ENCODE results near the gene TSPAN14.

The TSPAN14 gene

GRCh38 chr10:80515941-80516340, 61.8 kb downstream of the TSPAN14 start:
- H3K36me3 ChIP-seq (ENCODE audit: low read length), result no peaks in the 10 kb centered on the region
- no peaks in the 10 kb centered on the region for H3F3A ChIP-seq (ENCODE audit: insufficient read depth)
- H2AFZ ChIP-seq (ENCODE audit: low read depth, low read length, severe bottlenecking), result no peak overlapping the region
- H3K27me3 ChIP-seq (ENCODE audit: low read length), result no peaks in the 10 kb centered on the region
- H3K4me2 ChIP-seq (ENCODE audit: low read depth, low read length, poor library complexity, severe bottlenecking), result no peak overlapping the region
- TF ChIP-seq EZH2phosphoT487 (conservative IDR thresholded peaks at IDR 0.05; ENCODE audit: low read length) (no peak), CTCF (IDR thresholded peaks at IDR 0.05; ENCODE audit: insufficient read depth, low read length, poor library complexity, severe bottlenecking) (no peak)
- no peak overlapping the region for H3K9ac ChIP-seq (ENCODE audit: low read length)
- H3K9me3 ChIP-seq (ENCODE audit: insufficient read depth, low read length), result no peaks in the 10 kb centered on the region
- no peaks in the 10 kb centered on the region for H4K20me1 ChIP-seq (ENCODE audit: low read depth, low read length)
- no peak overlapping the region for H3K27ac ChIP-seq (ENCODE audit: low read depth, low read length)
- H3K4me3 ChIP-seq (ENCODE audit: insufficient read depth, low read length, poor library complexity, severe bottlenecking), result no peak overlapping the region
- no peaks in the 10 kb centered on the region for H3K79me2 ChIP-seq (ENCODE audit: insufficient read depth, low read length)
- H3K9me2 ChIP-seq (replicated peaks; ENCODE audit: insufficient read depth, low read length), result no peaks in the 10 kb centered on the region

- TF ChIP-seq EZH2phosphoT487 (conservative IDR thresholded peaks at IDR 0.05; ENCODE audit: low read length) (no peak), CTCF (IDR thresholded peaks at IDR 0.05; ENCODE audit: insufficient read depth, low read length, poor library complexity, severe bottlenecking) (no peak)
These were observed 62.5 kb downstream of the TSPAN14 start for GRCh38 chr10:80516506-80517075.

GRCh38 chr10:80517416-80518142, 63.5 kb downstream of the TSPAN14 start:
- H3K79me2 ChIP-seq (ENCODE audit: insufficient read depth, low read length), result no peaks in the 10 kb centered on the region
- no peaks in the 10 kb centered on the region for H3K27me3 ChIP-seq (ENCODE audit: low read length)
- H3K4me3 ChIP-seq (ENCODE audit: insufficient read depth, low read length, poor library complexity, severe bottlenecking), result no peak overlapping the region
- no peaks in the 10 kb centered on the region for H3K9me2 ChIP-seq (replicated peaks; ENCODE audit: insufficient read depth, low read length)
- no peak overlapping the region for H3K9ac ChIP-seq (ENCODE audit: low read length)
- no peaks in the 10 kb centered on the region for H3K36me3 ChIP-seq (ENCODE audit: low read length)
- no peak overlapping the region for H3K27ac ChIP-seq (ENCODE audit: low read depth, low read length)
- TF ChIP-seq EZH2phosphoT487 (conservative IDR thresholded peaks at IDR 0.05; ENCODE audit: low read length) (no peak), CTCF (IDR thresholded peaks at IDR 0.05; ENCODE audit: insufficient read depth, low read length, poor library complexity, severe bottlenecking) (no peak)
- H4K20me1 ChIP-seq (ENCODE audit: low read depth, low read length), result no peaks in the 10 kb centered on the region
- no peak overlapping the region for H3K4me2 ChIP-seq (ENCODE audit: low read depth, low read length, poor library complexity, severe bottlenecking)
- no peaks in the 10 kb centered on the region for H3K9me3 ChIP-seq (ENCODE audit: insufficient read depth, low read length)
- no peak overlapping the region for H2AFZ ChIP-seq (ENCODE audit: low read depth, low read length, severe bottlenecking)
- H3F3A ChIP-seq (ENCODE audit: insufficient read depth), result no peaks in the 10 kb centered on the region

More at GRCh38 chr10:80516506-80517075, 62.5 kb downstream of the TSPAN14 start:
- Histone ChIP-seq H3K4me2 (ENCODE audit: low read depth, low read length, poor library complexity, severe bottlenecking) (no peak overlapping the region), H2AFZ (ENCODE audit: low read depth, low read length, severe bottlenecking) (no peak overlapping the region), H4K20me1 (ENCODE audit: low read depth, low read length) (no peaks in the 10 kb centered on the region), H3F3A (ENCODE audit: insufficient read depth) (no peaks in the 10 kb centered on the region), H3K36me3 (ENCODE audit: low read length) (no peaks in the 10 kb centered on the region), H3K27ac (ENCODE audit: low read depth, low read length) (no peak overlapping the region), H3K9me3 (ENCODE audit: insufficient read depth, low read length) (no peaks in the 10 kb centered on the region), H3K27me3 (ENCODE audit: low read length) (no peaks in the 10 kb centered on the region), H3K4me3 (ENCODE audit: insufficient read depth, low read length, poor library complexity, severe bottlenecking) (no peak overlapping the region), H3K79me2 (ENCODE audit: insufficient read depth, low read length) (no peaks in the 10 kb centered on the region), H3K9me2 (replicated peaks; ENCODE audit: insufficient read depth, low read length) (no peaks in the 10 kb centered on the region), H3K9ac (ENCODE audit: low read length) (no peak overlapping the region)
